HepG2 (cell line): ENCODE results near the gene LDLRAD4.

ENCODE experiments used
- CTCF ChIP-seq: sonication (generic); formaldehyde crosslinking; IDR thresholded peaks from 2 replicates; pipeline ENCODE4 v1.5.0; 2020; ENCODE audit warnings: mild to moderate bottlenecking, missing genetic modification reagents, moderate library complexity
- GABPB1 ChIP-seq: IDR thresholded peaks from 2 replicates; pipeline ENCODE4 v1.6.1; 2016; ENCODE audit warnings: mild to moderate bottlenecking, missing genetic modification reagents, moderate library complexity, missing compliant biosample characterization
- POLR2A ChIP-seq, 2 experiments: IDR thresholded peaks; 2 replicates each; pipeline ENCODE4 v1.6.1; 2011; ENCODE audit warnings: low read depth in 2 of 2, low read length in 2 of 2, mild to moderate bottlenecking in 1 of 2, moderate library complexity in 1 of 2; ENCODE audit not compliant: insufficient read depth in 1 of 2

GRCh38 chr18:13627639-13628038 lies 409.1 kb downstream of the LDLRAD4 start:
- TF ChIP-seq CTCF (CRISPR knock-in tag) (no peak), POLR2A (IDR thresholded peaks at IDR 0.05; ENCODE audit: insufficient read depth in 1 of 2, low read depth in 2 of 2, low read length in 2 of 2) (no peak), GABPB1 (CRISPR knock-in tag) (no peak)
